WTC11 (cell line): ENCODE results near the gene NKG7. TPM values are rescaled to one million over a fixed set of nuclear protein-coding genes. Genes with fewer than 3 reads are reported as not detected.

Experiments
- ATAC-seq: fragments of 200-7000 bp; cut with Tn5 transposase; 2 replicates; pipeline ENCODE4 v1.10.0; 2021; ENCODE audit warnings: mild to moderate bottlenecking, moderate library complexity
- CTCF ChIA-PET: fragments of 300-600 bp; sonication (Branson Sonifier 250); formaldehyde crosslinking; loops from one replicate; lab custom pipeline; 2021; ENCODE audit warnings: antibody characterized with exemption; lab: Charles Lee
- POLR2A ChIA-PET: fragments of 350-600 bp; sonication (Branson Sonifier 250); formaldehyde crosslinking; loops from one replicate; lab custom pipeline; 2021; ENCODE audit warnings: antibody characterized with exemption; lab: Charles Lee
- DNase-seq: peaks from one replicate; pipeline ENCODE4 v3.0.0; 2021; ENCODE audit warnings: low spot score
- H3K27ac Mint-ChIP-seq: 2 replicates; pipeline ENCODE4 v1.8.0; 2021; ENCODE audit warnings: mixed read lengths
- H3K27me3 Mint-ChIP-seq: 2 replicates; pipeline ENCODE4 v1.8.0; 2021; ENCODE audit warnings: low read depth, mild to moderate bottlenecking, moderate library complexity, mixed read lengths
- H3K36me3 Mint-ChIP-seq: 2 replicates; pipeline ENCODE4 v1.8.0; 2021; ENCODE audit warnings: mixed read lengths
- H3K4me1 Mint-ChIP-seq: 2 replicates; pipeline ENCODE4 v1.8.0; 2022; ENCODE audit warnings: mixed read lengths
- H3K4me3 Mint-ChIP-seq: 2 replicates; pipeline ENCODE4 v1.8.0; 2021; ENCODE audit warnings: mild to moderate bottlenecking, moderate library complexity, mixed read lengths
- H3K9me3 Mint-ChIP-seq: 2 replicates; pipeline ENCODE4 v1.8.0; 2021; ENCODE audit warnings: mixed read lengths
- AFF4 ChIP-seq: sonication (generic); formaldehyde crosslinking; IDR thresholded peaks from 2 replicates; pipeline ENCODE4 v1.8.1; 2023; ENCODE audit warnings: mild to moderate bottlenecking, missing genetic modification reagents, borderline replicate concordance
- ATF1 ChIP-seq: sonication (generic); formaldehyde crosslinking; IDR thresholded peaks from 2 replicates; pipeline ENCODE4 v1.8.1; 2023; ENCODE audit warnings: mild to moderate bottlenecking, moderate library complexity, missing genetic modification reagents
- CTCF ChIP-seq: fragments of 200-600 bp; IDR thresholded peaks from 2 replicates; pipeline ENCODE4 v1.8.0; 2022; ENCODE audit warnings: antibody characterized with exemption
- ESRRA ChIP-seq: sonication (generic); formaldehyde crosslinking; IDR thresholded peaks from 2 replicates; pipeline ENCODE4 v1.8.1; 2022; ENCODE audit warnings: mild to moderate bottlenecking, missing genetic modification reagents, borderline replicate concordance
- FOXK1 ChIP-seq: sonication (generic); formaldehyde crosslinking; IDR thresholded peaks from 2 replicates; pipeline ENCODE4 v1.8.0; 2022; ENCODE audit warnings: mild to moderate bottlenecking, moderate library complexity, missing genetic modification reagents
- GABPB1 ChIP-seq: sonication (generic); formaldehyde crosslinking; IDR thresholded peaks from 2 replicates; pipeline ENCODE4 v1.8.1; 2023; ENCODE audit warnings: mild to moderate bottlenecking, missing genetic modification reagents
- GRHL2 ChIP-seq: fragments of 250-450 bp; sonication (Bioruptor Pico); IDR thresholded peaks from 2 replicates; pipeline ENCODE4 v1.8.0; 2022; ENCODE audit warnings: mild to moderate bottlenecking, moderate library complexity; ENCODE audit not compliant: insufficient replicate concordance, severe bottlenecking
- HMGA2 ChIP-seq: fragments of 250-450 bp; sonication (Bioruptor Pico); IDR thresholded peaks from 2 replicates; pipeline ENCODE4 v1.4.0; 2021; ENCODE audit warnings: mild to moderate bottlenecking, moderate library complexity
- HMGXB4 ChIP-seq: sonication (generic); formaldehyde crosslinking; IDR thresholded peaks from 2 replicates; pipeline ENCODE4 v1.8.1; 2023; ENCODE audit warnings: mild to moderate bottlenecking, moderate library complexity, missing genetic modification reagents
- JAZF1 ChIP-seq: fragments of 250-450 bp; sonication (Bioruptor Pico); IDR thresholded peaks from 2 replicates; pipeline ENCODE4 v1.9.0; 2021; ENCODE audit warnings: moderate library complexity, mild to moderate bottlenecking, inconsistent platforms
- SP1 ChIP-seq: sonication (generic); formaldehyde crosslinking; conservative IDR thresholded peaks from 2 replicates; pipeline ENCODE4 v1.8.1; 2022; ENCODE audit warnings: missing genetic modification reagents
- ZNF317 ChIP-seq: sonication (generic); formaldehyde crosslinking; IDR thresholded peaks from 2 replicates; pipeline ENCODE4 v1.8.1; 2023; ENCODE audit warnings: low read depth, mild to moderate bottlenecking, moderate library complexity, missing genetic modification reagents, borderline replicate concordance
- ZNF423 ChIP-seq: fragments of 250-450 bp; sonication (Bioruptor Pico); IDR thresholded peaks from 2 replicates; pipeline ENCODE4 v2.1.2; 2022; ENCODE audit warnings: mild to moderate bottlenecking, moderate library complexity
- total RNA-seq: library from RNA; stranded (reverse); gene quantifications from 3 replicates; pipeline ENCODE4 v1.2.3, GENCODE V29; 2021
- TF ChIP-seq, protein P1 (sequence below): sonication (generic); formaldehyde crosslinking; IDR thresholded peaks from 2 replicates; pipeline ENCODE4 v1.8.0; 2022; ENCODE audit warnings: mild to moderate bottlenecking, missing genetic modification reagents
- TF ChIP-seq, protein P2 (sequence below): fragments of 250-450 bp; sonication (Bioruptor Pico); IDR thresholded peaks from 2 replicates; pipeline ENCODE4 v1.9.0; 2021; ENCODE audit warnings: mild to moderate bottlenecking
- TF ChIP-seq, protein P3 (sequence below): sonication (generic); formaldehyde crosslinking; IDR thresholded peaks from 2 replicates; pipeline ENCODE4 v1.8.0; 2022; ENCODE audit warnings: mild to moderate bottlenecking, missing genetic modification reagents

Gene NKG7
- total RNA-seq, 1 experiment from 2014 or later: 0.63 TPM

DNA sequence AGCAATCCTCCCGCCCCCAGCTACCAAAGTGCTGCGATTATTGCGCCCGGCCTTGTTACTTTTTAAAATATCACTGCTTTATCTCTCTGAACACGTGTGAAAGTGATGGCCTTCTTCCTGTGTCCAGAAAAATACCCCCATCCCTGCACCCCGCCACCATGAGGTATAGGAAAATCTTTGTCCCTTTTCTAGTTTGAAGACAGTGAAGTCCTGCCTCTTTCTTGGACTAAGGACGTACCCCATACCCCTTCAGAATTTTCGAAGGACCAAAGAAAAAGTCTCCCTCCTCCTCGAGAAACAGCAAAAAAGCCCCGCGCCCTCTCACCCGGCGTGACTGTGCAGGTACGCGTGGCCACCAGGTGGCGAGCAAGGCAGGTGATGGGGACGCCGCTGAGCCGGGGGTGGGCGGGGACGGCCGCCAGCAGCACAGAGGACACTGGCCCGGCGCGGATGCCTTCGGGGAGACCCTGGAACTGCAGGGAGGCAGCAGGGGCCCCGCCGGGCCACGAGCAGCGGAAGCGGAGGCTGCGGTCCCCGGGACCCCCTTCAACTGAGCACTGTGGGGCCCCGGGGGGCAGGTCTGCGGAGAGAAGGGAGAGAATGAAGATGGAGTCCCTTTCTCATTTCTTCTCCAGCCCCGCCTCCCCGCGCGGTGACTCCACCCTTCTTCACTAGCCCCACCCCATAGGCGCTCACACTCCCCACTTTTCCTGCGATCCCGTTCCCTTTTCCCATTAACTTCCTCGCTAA is 33.7 kb downstream of the NKG7 start:
- Mint-ChIP-seq H3K36me3 (peaks cover 21% of the 10 kb centered on the region), H3K27me3 (peaks cover 26% of the 10 kb centered on the region), H3K4me1 (peaks cover 32% of the 10 kb centered on the region), H3K4me3 (peak overlapping the region; percentile 89), H3K9me3 (peaks cover 9% of the 10 kb centered on the region), H3K27ac (peak overlapping the region; percentile 98)
- POLR2A ChIA-PET: interaction anchor here (1.4 kb wide), 1 partner anchor 29 kb away, joined by 4 read pairs; no protein-coding TSS in a partner anchor
- CTCF ChIA-PET: interaction anchor here (0.7 to 4.6 kb wide), 26 partner anchors 10 to 323 kb away, joined by 3 to 37 read pairs (median 6); partner anchors contain the start of genes C19orf84, ETFB and LIM2
- peak; percentile 91 for DNase-seq
- peak; percentile 50 for ATAC-seq
- TF ChIP-seq, protein P1, sequence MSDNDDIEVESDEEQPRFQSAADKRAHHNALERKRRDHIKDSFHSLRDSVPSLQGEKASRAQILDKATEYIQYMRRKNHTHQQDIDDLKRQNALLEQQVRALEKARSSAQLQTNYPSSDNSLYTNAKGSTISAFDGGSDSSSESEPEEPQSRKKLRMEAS (CRISPR knock-in tag): peak; percentile 62; the same call in 1 of the 2 replicates
- TF ChIP-seq, protein P2, sequence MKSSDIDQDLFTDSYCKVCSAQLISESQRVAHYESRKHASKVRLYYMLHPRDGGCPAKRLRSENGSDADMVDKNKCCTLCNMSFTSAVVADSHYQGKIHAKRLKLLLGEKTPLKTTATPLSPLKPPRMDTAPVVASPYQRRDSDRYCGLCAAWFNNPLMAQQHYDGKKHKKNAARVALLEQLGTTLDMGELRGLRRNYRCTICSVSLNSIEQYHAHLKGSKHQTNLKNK: no peak
- TF ChIP-seq HMGXB4 (CRISPR knock-in tag) (peak; percentile 63; the same call in 1 of the 2 replicates), ATF1 (no peak), SP1 (peak; percentile 59; the same call in 1 of the 2 replicates), ZNF317 (0 out of 2 replicates have a peak, but pooled peaks have one; percentile 41), ESRRA (CRISPR knock-in tag) (no peak), ZNF423 (CRISPR knock-in tag) (no peak), GABPB1 (CRISPR knock-in tag) (no peak), CTCF (peak; percentile 69)
- TF ChIP-seq, protein P3, sequence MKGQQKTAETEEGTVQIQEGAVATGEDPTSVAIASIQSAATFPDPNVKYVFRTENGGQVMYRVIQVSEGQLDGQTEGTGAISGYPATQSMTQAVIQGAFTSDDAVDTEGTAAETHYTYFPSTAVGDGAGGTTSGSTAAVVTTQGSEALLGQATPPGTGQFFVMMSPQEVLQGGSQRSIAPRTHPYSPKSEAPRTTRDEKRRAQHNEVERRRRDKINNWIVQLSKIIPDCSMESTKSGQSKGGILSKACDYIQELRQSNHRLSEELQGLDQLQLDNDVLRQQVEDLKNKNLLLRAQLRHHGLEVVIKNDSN: peak; percentile 26; the same call in 1 of the 2 replicates
- TF ChIP-seq, all 79 proteins: peak for 6

GRCh38 chr19:51337861-51338562 is 34.4 kb downstream of the NKG7 start:
- H3K36me3 Mint-ChIP-seq: peaks cover 23% of the 10 kb centered on the region
- H3K4me1 Mint-ChIP-seq: peaks cover 29% of the 10 kb centered on the region
- peak overlapping the region; percentile 89 for H3K4me3 Mint-ChIP-seq
- peaks cover 11% of the 10 kb centered on the region for H3K9me3 Mint-ChIP-seq
- TF ChIP-seq JAZF1: no peak
- no peak for TF ChIP-seq HMGA2
- TF ChIP-seq GRHL2: no peak
- no peak for TF ChIP-seq AFF4
- TF ChIP-seq HMGXB4 (CRISPR knock-in tag): no peak
- no peak for TF ChIP-seq FOXK1 (CRISPR knock-in tag)
- DNase-seq (no peak), ATAC-seq (no peak)
- ChIA-PET CTCF (interaction anchor here (0.7 to 2.5 kb wide), 7 partner anchors 10 to 323 kb away, joined by 3 to 21 read pairs (median 5); no protein-coding TSS in a partner anchor), POLR2A (no interaction called here)
- peaks cover 24% of the 10 kb centered on the region for H3K27me3 Mint-ChIP-seq
- no peak overlapping the region for H3K27ac Mint-ChIP-seq
